Fibroblast of mammary gland (primary cell): ENCODE results near the gene CYREN.

ENCODE experiments used
- DNase-seq: peaks from one replicate; pipeline ENCODE4 v3.0.0-alpha.2; 2010; ENCODE audit warnings: low read depth
- H3K4me3 ChIP-seq: 2 replicates; pipeline ENCODE4 v1.5.1; 2011; ENCODE audit warnings: low read depth, mild to moderate bottlenecking, low read length, moderate library complexity; ENCODE audit not compliant: control insufficient read depth
- TF ChIP-seq, protein P1 (sequence below): conservative IDR thresholded peaks from 2 replicates; pipeline ENCODE4 v1.5.1; 2011; ENCODE audit warnings: low read depth, low read length, inconsistent platforms; ENCODE audit not compliant: control insufficient read depth, insufficient read depth

CYREN gene, protein sequence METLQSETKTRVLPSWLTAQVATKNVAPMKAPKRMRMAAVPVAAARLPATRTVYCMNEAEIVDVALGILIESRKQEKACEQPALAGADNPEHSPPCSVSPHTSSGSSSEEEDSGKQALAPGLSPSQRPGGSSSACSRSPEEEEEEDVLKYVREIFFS

DNA sequence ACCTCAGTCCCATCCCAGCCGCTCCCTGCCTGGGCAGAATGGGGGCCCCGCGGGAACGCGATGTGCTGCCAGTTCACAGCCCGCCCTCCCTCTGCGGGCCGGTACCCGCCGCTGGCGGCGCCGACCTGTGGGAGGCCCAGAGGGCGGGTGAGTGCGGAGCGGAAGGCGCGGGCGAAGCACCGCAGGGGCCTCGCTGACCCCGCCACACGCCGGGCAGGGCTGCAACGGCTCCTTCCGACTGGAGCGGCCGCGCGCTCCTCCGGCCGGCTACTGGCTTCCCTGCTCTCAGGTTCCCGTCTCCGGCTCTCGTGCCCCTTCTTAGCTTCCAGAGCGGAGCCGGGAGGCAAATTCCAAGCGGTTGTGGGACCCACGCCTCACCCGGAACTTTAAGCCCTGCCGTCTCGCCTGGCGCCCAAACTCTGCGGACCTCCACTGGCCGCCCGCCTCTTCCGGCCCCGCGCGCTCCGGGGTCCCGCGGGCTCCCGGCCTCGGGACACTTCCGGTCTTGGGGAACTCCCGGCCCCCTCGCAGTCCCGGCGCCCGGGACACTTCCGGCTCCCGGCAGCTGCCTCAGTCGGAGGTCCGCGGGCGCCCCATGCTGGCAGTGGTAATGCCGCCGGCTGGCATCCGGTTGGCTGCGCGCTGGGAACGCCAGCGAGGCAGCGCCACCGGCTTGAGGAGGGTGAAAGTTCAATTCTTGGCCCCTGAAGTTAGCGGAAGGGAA is at the start of gene CYREN:
TSS of gene CYREN (minus strand) at position 434 of the 724 bp plus-strand sequence. CDS start 1,785 bp downstream, outside the sequence.
- peak; percentile 89 for DNase-seq
- TF ChIP-seq, protein P1, sequence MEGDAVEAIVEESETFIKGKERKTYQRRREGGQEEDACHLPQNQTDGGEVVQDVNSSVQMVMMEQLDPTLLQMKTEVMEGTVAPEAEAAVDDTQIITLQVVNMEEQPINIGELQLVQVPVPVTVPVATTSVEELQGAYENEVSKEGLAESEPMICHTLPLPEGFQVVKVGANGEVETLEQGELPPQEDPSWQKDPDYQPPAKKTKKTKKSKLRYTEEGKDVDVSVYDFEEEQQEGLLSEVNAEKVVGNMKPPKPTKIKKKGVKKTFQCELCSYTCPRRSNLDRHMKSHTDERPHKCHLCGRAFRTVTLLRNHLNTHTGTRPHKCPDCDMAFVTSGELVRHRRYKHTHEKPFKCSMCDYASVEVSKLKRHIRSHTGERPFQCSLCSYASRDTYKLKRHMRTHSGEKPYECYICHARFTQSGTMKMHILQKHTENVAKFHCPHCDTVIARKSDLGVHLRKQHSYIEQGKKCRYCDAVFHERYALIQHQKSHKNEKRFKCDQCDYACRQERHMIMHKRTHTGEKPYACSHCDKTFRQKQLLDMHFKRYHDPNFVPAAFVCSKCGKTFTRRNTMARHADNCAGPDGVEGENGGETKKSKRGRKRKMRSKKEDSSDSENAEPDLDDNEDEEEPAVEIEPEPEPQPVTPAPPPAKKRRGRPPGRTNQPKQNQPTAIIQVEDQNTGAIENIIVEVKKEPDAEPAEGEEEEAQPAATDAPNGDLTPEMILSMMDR = peak; percentile 33
- H3K4me3 ChIP-seq = peak within 1 kb of the TSS; percentile 75

DNA sequence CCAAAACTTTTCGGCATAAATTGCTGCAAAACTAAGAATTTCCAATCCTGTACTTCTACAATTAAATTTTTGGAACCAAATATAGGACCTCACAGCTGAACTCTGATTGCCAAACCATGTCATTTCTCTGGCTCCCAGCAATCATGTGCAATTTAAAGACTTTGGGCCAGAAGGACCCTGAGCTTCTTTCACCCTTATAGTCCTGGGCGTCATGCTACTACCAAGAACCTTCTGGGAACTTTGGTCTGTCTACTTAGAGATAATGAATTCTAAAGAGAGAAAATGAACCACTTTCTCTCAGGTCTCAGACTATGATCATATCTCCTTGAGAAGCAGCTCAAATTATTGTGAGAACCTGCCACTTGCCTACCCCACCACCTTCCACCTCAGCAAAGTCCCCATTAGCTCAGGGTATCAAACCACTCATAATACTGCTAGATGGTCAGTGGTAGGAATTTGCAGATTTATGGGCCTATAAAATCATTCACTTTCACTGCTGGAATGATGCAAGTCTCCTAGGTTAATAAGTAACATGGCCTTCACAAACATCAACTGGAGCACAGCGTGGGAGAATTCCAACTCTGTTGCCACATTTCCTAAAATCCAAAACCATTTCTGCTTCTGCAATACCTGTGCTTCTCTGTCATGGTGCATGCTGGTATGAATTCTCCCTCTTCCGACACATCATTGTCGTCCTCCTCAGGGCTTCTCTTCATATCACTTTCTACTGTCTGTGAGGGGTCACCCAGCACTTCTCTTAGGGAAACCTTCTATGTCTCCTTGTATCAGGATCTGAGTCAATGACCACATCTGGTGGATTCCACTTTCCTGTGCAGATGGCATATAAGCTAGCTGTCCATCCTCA is 47.4 kb upstream of the CYREN start:
- TF ChIP-seq, protein P1 = no peak
- H3K4me3 ChIP-seq = no peak overlapping the region
- DNase-seq = no peak

DNA sequence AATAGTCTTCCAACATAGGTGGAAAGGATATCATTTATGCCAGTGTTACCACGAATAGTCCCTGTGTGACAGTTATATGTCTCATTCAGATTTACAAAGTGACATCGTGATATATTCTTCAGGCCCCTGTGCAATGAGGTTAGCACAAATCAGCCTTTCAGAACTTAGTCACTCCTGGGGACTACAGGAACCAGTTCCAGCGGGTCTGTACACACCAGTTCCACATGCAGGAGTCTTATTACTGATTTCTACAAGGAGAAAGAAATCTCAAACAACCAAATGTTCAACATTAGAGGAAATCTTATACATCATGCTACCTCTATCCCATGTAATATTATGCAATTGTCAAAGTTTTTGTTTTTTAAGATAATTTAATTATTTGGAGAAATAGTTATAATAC is 45.2 kb upstream of the CYREN start:
- TF ChIP-seq, protein P1 = no peak
- no peak overlapping the region for H3K4me3 ChIP-seq
- DNase-seq = no peak

DNA sequence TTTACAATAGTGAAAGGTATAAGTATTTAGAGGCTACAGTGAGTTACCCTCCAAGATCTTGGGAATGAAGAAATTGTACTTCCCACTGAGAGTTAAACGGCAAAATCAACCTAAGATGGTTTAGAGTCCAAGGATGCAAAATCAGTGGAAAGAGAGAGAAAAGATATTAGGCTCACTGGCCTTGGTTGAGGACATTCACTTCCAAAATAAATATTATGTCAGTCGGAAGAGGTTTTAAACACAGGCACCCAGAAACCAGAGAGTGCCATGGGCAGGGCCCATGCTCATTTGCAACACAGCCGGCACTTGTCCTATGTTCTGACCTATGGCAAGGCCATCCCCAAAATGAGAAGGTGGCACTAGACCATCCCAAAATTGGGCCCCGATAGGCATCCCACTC is 44.7 kb upstream of the CYREN start:
- TF ChIP-seq, protein P1 = no peak
- no peak overlapping the region for H3K4me3 ChIP-seq
- no peak for DNase-seq

DNA sequence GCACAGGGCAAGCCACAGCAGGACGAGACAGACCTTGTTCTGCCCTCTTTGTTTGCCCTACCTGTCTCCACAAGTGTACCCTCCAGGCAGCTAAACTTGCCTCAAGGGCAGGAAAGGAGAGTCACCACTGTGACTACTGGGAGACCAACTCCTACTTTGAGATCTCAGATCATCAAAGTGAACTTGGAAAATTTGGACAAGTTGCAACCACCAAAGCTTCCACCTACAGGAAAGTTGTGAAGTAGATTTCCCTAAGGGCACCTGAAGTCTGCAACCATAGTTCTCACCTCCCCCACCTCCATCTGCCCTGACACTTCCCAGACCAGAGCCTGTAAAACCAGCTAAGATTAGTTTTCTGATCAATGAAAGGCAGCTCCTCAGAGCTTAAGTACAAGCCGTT is 43.3 kb upstream of the CYREN start:
- TF ChIP-seq, protein P1 = no peak
- DNase-seq = no peak
- no peak overlapping the region for H3K4me3 ChIP-seq

DNA sequence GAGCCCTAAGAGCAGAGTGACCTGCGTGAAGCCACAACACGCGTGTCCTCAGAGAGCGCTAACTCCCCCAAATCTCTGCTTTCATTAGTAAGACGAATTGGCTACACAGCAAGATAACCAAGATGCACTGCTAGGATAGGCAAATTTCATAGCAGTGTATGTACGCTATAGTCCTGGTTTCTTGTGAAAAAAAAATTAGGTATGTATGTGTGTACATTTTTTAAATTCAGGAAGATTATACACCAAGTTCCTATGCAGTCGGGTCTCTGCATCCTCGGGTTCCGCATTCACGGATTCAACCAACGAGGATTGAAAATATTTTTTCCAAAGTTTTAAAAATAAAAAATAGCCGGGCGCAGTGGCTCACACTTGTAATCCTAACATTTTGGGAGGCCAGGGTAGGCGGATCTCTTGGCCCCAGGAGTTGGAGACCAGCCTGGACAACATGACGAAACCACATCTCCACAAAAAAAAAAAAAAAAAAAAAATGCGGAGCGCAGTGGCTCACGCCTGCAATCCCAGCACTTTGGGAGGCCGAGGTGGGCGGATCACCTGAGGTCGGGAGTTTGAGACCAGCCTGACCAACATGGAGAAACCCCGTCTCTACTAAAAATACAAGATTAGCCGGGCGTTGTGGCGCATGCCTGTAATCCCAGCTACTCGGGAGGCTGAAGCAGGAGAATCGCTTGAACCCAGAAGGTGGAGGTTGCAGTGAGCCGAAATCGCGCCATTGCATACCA is 41.6 kb upstream of the CYREN start:
- peak; percentile 81 for DNase-seq
- H3K4me3 ChIP-seq = peak overlapping the region; percentile 70
